HepG2 (cell line): Measurements from ENCODE around the gene SGTB. TPM values are rescaled to one million over a fixed set of nuclear protein-coding genes. Genes with fewer than 3 reads are reported as not detected.

Source experiments
- EED ChIP-seq: sonication (generic); formaldehyde crosslinking; IDR thresholded peaks from 2 replicates; pipeline ENCODE4 v1.5.0; 2020; ENCODE audit warnings: mild to moderate bottlenecking, missing genetic modification reagents
- FIP1L1 ChIP-seq: fragments of 200-400 bp; formaldehyde crosslinking; IDR thresholded peaks from 2 replicates; pipeline ENCODE4 v1.6.1; 2018; ENCODE audit warnings: low read depth, mild to moderate bottlenecking, low read length, moderate library complexity, borderline replicate concordance; ENCODE audit not compliant: insufficient read depth
- JDP2 ChIP-seq: sonication (generic); formaldehyde crosslinking; IDR thresholded peaks from 2 replicates; pipeline ENCODE4 v1.8.1; 2022; ENCODE audit warnings: missing genetic modification reagents, borderline replicate concordance
- MEIS1 ChIP-seq: sonication (generic); formaldehyde crosslinking; IDR thresholded peaks from 2 replicates; pipeline ENCODE4 v1.9.0; 2021; ENCODE audit warnings: mild to moderate bottlenecking, missing genetic modification reagents, moderate library complexity, borderline replicate concordance
- NFE2L2 ChIP-seq: fragments of 150-350 bp; IDR thresholded peaks from 2 replicates; pipeline ENCODE4 v1.6.1; 2014; ENCODE audit warnings: low read length
- NFIC ChIP-seq: IDR thresholded peaks from 2 replicates; pipeline ENCODE4 v1.6.1; 2012; ENCODE audit warnings: mild to moderate bottlenecking, low read length, inconsistent platforms
- SKI ChIP-seq: fragments of 450-650 bp; IDR thresholded peaks from one replicate; pipeline ENCODE4 v1.6.1; 2018; ENCODE audit warnings: mild to moderate bottlenecking; ENCODE audit not compliant: partially characterized antibody
- SP4 ChIP-seq: sonication (generic); formaldehyde crosslinking; IDR thresholded peaks from 2 replicates; pipeline ENCODE4 v1.8.1; 2023; ENCODE audit warnings: mild to moderate bottlenecking, missing genetic modification reagents
- ZBTB1 ChIP-seq: sonication (generic); formaldehyde crosslinking; IDR thresholded peaks from 2 replicates; pipeline ENCODE4 v1.4.0; 2020; ENCODE audit warnings: missing genetic modification reagents, borderline replicate concordance
- ZFYVE20 ChIP-seq: sonication (generic); formaldehyde crosslinking; IDR thresholded peaks from 2 replicates; pipeline ENCODE4 v1.8.0; 2023; ENCODE audit warnings: low read depth, mild to moderate bottlenecking, moderate library complexity, missing genetic modification reagents, borderline replicate concordance
- ZNF124 ChIP-seq: sonication (generic); formaldehyde crosslinking; IDR thresholded peaks from 2 replicates; pipeline ENCODE4 v1.4.0; 2020; ENCODE audit warnings: missing genetic modification reagents
- ZNF451 ChIP-seq: sonication (generic); formaldehyde crosslinking; IDR thresholded peaks from 2 replicates; pipeline ENCODE4 v1.5.0; 2020; ENCODE audit warnings: mild to moderate bottlenecking, missing genetic modification reagents
- ZNF567 ChIP-seq: sonication (generic); formaldehyde crosslinking; IDR thresholded peaks from 2 replicates; pipeline ENCODE4 v1.8.1; 2023; ENCODE audit warnings: mild to moderate bottlenecking, missing genetic modification reagents, borderline replicate concordance
- ZNF605 ChIP-seq: sonication (generic); formaldehyde crosslinking; IDR thresholded peaks from 2 replicates; pipeline ENCODE4 v1.8.0; 2022; ENCODE audit warnings: mild to moderate bottlenecking, missing genetic modification reagents
- ZNF616 ChIP-seq: sonication (generic); formaldehyde crosslinking; IDR thresholded peaks from 2 replicates; pipeline ENCODE4 v1.5.0; 2020; ENCODE audit warnings: low read depth, mild to moderate bottlenecking, missing genetic modification reagents
- ZSCAN22 ChIP-seq: sonication (generic); formaldehyde crosslinking; IDR thresholded peaks from 2 replicates; pipeline ENCODE4 v1.4.0; 2020; ENCODE audit warnings: mild to moderate bottlenecking, missing genetic modification reagents
- ZZZ3 ChIP-seq: sonication (generic); formaldehyde crosslinking; IDR thresholded peaks from 2 replicates; pipeline ENCODE4 v1.4.0; 2020; ENCODE audit warnings: missing genetic modification reagents, mild to moderate bottlenecking, borderline replicate concordance
- polyA plus RNA-seq, 8 experiments: library from polyadenylated mRNA; depleted of rRNA in 3 of 8; stranded (reverse) in 7 of 8; unstranded in 1 of 8; fragments of >200 nt; fragmentation: Illumina TruSeq in 4 of 8; extraction: Trizol in 4 of 8; gene quantifications; 2 replicates each; pipeline versions ENCODE4 v1.2.1 to v1.2.3, GENCODE V29; 2011 to 2016; ENCODE audit warnings: low read depth in 4 of 8, missing spikeins in 1 of 8, mixed read lengths in 1 of 8; ENCODE audit not compliant: insufficient read depth in 1 of 8
- total RNA-seq, 5 experiments: library from RNA; depleted of rRNA; stranded (reverse); fragments of >200 nt; fragmentation: Illumina TruSeq; extraction: Trizol; gene quantifications; 2 replicates each; pipeline ENCODE4 v1.2.3, GENCODE V29; 2016; ENCODE audit warnings: low read depth in 1 of 5
- TF ChIP-seq, protein P1 (sequence below): sonication (generic); formaldehyde crosslinking; IDR thresholded peaks from 2 replicates; pipeline ENCODE4 v1.9.0; 2022; ENCODE audit warnings: missing genetic modification reagents, mild to moderate bottlenecking, borderline replicate concordance
- TF ChIP-seq, protein P2 (sequence below): sonication (generic); formaldehyde crosslinking; IDR thresholded peaks from 2 replicates; pipeline ENCODE4 v1.4.0; 2020; ENCODE audit warnings: mild to moderate bottlenecking, missing genetic modification reagents
- TF ChIP-seq, protein P3 (sequence below): sonication (generic); formaldehyde crosslinking; IDR thresholded peaks from 2 replicates; pipeline ENCODE4 v1.5.0; 2020; ENCODE audit warnings: mild to moderate bottlenecking, missing genetic modification reagents
- TF ChIP-seq, protein P4 (sequence below): sonication (generic); formaldehyde crosslinking; IDR thresholded peaks from 2 replicates; pipeline ENCODE4 v1.4.0; 2020; ENCODE audit warnings: mild to moderate bottlenecking, missing genetic modification reagents

Gene SGTB
- total and polyA plus RNA-seq, 2 of the 13 experiments (the other 11 are each of a cell fraction or from before 2014, with no cell fraction given), result 5.2 to 11.2 TPM

- TF ChIP-seq ZBTB1 (CRISPR knock-in tag), result no peak
- no peak for TF ChIP-seq ZNF616 (CRISPR knock-in tag)
- TF ChIP-seq, protein P1, sequence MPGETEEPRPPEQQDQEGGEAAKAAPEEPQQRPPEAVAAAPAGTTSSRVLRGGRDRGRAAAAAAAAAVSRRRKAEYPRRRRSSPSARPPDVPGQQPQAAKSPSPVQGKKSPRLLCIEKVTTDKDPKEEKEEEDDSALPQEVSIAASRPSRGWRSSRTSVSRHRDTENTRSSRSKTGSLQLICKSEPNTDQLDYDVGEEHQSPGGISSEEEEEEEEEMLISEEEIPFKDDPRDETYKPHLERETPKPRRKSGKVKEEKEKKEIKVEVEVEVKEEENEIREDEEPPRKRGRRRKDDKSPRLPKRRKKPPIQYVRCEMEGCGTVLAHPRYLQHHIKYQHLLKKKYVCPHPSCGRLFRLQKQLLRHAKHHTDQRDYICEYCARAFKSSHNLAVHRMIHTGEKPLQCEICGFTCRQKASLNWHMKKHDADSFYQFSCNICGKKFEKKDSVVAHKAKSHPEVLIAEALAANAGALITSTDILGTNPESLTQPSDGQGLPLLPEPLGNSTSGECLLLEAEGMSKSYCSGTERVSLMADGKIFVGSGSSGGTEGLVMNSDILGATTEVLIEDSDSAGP (CRISPR knock-in tag), result no peak; the same call in 1 of the 2 replicates
- TF ChIP-seq SP4 (CRISPR knock-in tag), result no peak
- TF ChIP-seq, protein P2, sequence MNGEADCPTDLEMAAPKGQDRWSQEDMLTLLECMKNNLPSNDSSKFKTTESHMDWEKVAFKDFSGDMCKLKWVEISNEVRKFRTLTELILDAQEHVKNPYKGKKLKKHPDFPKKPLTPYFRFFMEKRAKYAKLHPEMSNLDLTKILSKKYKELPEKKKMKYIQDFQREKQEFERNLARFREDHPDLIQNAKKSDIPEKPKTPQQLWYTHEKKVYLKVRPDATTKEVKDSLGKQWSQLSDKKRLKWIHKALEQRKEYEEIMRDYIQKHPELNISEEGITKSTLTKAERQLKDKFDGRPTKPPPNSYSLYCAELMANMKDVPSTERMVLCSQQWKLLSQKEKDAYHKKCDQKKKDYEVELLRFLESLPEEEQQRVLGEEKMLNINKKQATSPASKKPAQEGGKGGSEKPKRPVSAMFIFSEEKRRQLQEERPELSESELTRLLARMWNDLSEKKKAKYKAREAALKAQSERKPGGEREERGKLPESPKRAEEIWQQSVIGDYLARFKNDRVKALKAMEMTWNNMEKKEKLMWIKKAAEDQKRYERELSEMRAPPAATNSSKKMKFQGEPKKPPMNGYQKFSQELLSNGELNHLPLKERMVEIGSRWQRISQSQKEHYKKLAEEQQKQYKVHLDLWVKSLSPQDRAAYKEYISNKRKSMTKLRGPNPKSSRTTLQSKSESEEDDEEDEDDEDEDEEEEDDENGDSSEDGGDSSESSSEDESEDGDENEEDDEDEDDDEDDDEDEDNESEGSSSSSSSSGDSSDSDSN (CRISPR knock-in tag), result peak; percentile 7; the same call in 1 of the 2 replicates
- TF ChIP-seq, protein P3, sequence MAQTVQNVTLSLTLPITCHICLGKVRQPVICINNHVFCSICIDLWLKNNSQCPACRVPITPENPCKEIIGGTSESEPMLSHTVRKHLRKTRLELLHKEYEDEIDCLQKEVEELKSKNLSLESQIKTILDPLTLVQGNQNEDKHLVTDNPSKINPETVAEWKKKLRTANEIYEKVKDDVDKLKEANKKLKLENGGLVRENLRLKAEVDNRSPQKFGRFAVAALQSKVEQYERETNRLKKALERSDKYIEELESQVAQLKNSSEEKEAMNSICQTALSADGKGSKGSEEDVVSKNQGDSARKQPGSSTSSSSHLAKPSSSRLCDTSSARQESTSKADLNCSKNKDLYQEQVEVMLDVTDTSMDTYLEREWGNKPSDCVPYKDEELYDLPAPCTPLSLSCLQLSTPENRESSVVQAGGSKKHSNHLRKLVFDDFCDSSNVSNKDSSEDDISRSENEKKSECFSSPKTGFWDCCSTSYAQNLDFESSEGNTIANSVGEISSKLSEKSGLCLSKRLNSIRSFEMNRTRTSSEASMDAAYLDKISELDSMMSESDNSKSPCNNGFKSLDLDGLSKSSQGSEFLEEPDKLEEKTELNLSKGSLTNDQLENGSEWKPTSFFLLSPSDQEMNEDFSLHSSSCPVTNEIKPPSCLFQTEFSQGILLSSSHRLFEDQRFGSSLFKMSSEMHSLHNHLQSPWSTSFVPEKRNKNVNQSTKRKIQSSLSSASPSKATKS, result no peak
- no peak for TF ChIP-seq FIP1L1
- TF ChIP-seq EED (CRISPR knock-in tag), result no peak
- 0 out of 2 replicates have a peak, but pooled peaks have one; percentile 37 for TF ChIP-seq ZZZ3 (CRISPR knock-in tag)
- TF ChIP-seq ZSCAN22, result no peak
- TF ChIP-seq, protein P4, sequence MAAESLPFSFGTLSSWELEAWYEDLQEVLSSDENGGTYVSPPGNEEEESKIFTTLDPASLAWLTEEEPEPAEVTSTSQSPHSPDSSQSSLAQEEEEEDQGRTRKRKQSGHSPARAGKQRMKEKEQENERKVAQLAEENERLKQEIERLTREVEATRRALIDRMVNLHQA (CRISPR knock-in tag), result no peak
- TF ChIP-seq ZNF451 (CRISPR knock-in tag), result no peak
- TF ChIP-seq NFE2L2, result no peak
- no peak for TF ChIP-seq ZFYVE20 (CRISPR knock-in tag)
- TF ChIP-seq ZNF124 (CRISPR knock-in tag), result no peak
- TF ChIP-seq MEIS1 (CRISPR knock-in tag), result no peak
- no peak for TF ChIP-seq JDP2 (CRISPR knock-in tag)
- no peak for TF ChIP-seq ZNF567 (CRISPR knock-in tag)
- TF ChIP-seq ZNF605 (CRISPR knock-in tag), result no peak
- TF ChIP-seq NFIC, result peak; percentile 65; the same call in 1 of the 2 replicates
- no peak for TF ChIP-seq SKI
Measured at GRCh38 chr5:65624571-65625555, 97.0 kb downstream of the SGTB start, which contains the start of the genes SHLD3 and TRAPPC13 (continued).
